ENCODE results near the gene CFAP46. TPM values are rescaled to one million over a fixed set of nuclear protein-coding genes. Genes with fewer than 3 reads are reported as not detected.

CFAP46 gene
- total RNA-seq, 3 donors from 2014 or later (not counting 1 experiment from before 2014, with no cell fraction given) = 0.35 TPM; not detected in 2

GRCh38 chr10:132813560-132814468, 128.6 kb downstream of the CFAP46 start:
- intact Hi-C loops (cut with micrococcal nuclease) = no loop called here
- WGBS (ENCODE audit: insufficient coverage) = 84% methylated on average over 24 of the region's 28 CpGs
- ATAC-seq = no peak
- H3K9me3 Mint-ChIP-seq = no peaks in the 10 kb centered on the region
- no peaks in the 10 kb centered on the region for H3K36me3 Mint-ChIP-seq
- H3K27me3 ChIP-seq (ENCODE audit: control insufficient read depth, insufficient read depth, low read length) = no peaks in the 10 kb centered on the region
- H3K9me3 ChIP-seq (ENCODE audit: control insufficient read depth, insufficient read depth, low read length) = no peaks in the 10 kb centered on the region
- no peak overlapping the region for H3K4me3 Mint-ChIP-seq
- H3K4me1 ChIP-seq (ENCODE audit: control insufficient read depth, insufficient read depth, low read length) = no peaks in the 10 kb centered on the region
- no peaks in the 10 kb centered on the region for H3K36me3 ChIP-seq (ENCODE audit: control insufficient read depth, insufficient read depth, low read length)
- H3K27ac ChIP-seq (ENCODE audit: low read length) = no peak overlapping the region
- peaks cover 11 to 14% of the 10 kb centered on the region in 2 donors for H3K27me3 Mint-ChIP-seq (ENCODE audit: low read depth in 2 of 2)
- no peak overlapping the region for H3K4me3 ChIP-seq (ENCODE audit: low read length)
- TF ChIP-seq, protein P1, sequence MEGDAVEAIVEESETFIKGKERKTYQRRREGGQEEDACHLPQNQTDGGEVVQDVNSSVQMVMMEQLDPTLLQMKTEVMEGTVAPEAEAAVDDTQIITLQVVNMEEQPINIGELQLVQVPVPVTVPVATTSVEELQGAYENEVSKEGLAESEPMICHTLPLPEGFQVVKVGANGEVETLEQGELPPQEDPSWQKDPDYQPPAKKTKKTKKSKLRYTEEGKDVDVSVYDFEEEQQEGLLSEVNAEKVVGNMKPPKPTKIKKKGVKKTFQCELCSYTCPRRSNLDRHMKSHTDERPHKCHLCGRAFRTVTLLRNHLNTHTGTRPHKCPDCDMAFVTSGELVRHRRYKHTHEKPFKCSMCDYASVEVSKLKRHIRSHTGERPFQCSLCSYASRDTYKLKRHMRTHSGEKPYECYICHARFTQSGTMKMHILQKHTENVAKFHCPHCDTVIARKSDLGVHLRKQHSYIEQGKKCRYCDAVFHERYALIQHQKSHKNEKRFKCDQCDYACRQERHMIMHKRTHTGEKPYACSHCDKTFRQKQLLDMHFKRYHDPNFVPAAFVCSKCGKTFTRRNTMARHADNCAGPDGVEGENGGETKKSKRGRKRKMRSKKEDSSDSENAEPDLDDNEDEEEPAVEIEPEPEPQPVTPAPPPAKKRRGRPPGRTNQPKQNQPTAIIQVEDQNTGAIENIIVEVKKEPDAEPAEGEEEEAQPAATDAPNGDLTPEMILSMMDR (IDR thresholded peaks at IDR 0.05) = no peak
- DNase-seq = no peak
- no peaks in the 10 kb centered on the region for H3K4me1 Mint-ChIP-seq
- no peak overlapping the region for H3K27ac Mint-ChIP-seq

GRCh38 chr10:132813001-132813401, 129.4 kb downstream of the CFAP46 start:
- TF ChIP-seq, protein P1 (IDR thresholded peaks at IDR 0.05) = no peak
- no peak for DNase-seq
- no peaks in the 10 kb centered on the region for H3K4me1 ChIP-seq (ENCODE audit: control insufficient read depth, insufficient read depth, low read length)
- Mint-ChIP-seq H3K9me3 (no peaks in the 10 kb centered on the region), H3K27ac (no peak overlapping the region), H3K4me1 (no peaks in the 10 kb centered on the region), H3K27me3 (ENCODE audit: low read depth in 2 of 2) (peaks cover 11 to 14% of the 10 kb centered on the region in 2 donors), H3K36me3 (no peaks in the 10 kb centered on the region), H3K4me3 (no peak overlapping the region)
- no peak overlapping the region for H3K4me3 ChIP-seq (ENCODE audit: low read length)
- no peak overlapping the region for H3K27ac ChIP-seq (ENCODE audit: low read length)
- no peaks in the 10 kb centered on the region for H3K36me3 ChIP-seq (ENCODE audit: control insufficient read depth, insufficient read depth, low read length)
- intact Hi-C loops (cut with micrococcal nuclease) = no loop called here
- H3K27me3 ChIP-seq (ENCODE audit: control insufficient read depth, insufficient read depth, low read length) = no peaks in the 10 kb centered on the region
- WGBS (ENCODE audit: insufficient coverage) = 85% methylated on average over 10 of the region's 10 CpGs
- no peak for ATAC-seq
- no peaks in the 10 kb centered on the region for H3K9me3 ChIP-seq (ENCODE audit: control insufficient read depth, insufficient read depth, low read length)

DNA sequence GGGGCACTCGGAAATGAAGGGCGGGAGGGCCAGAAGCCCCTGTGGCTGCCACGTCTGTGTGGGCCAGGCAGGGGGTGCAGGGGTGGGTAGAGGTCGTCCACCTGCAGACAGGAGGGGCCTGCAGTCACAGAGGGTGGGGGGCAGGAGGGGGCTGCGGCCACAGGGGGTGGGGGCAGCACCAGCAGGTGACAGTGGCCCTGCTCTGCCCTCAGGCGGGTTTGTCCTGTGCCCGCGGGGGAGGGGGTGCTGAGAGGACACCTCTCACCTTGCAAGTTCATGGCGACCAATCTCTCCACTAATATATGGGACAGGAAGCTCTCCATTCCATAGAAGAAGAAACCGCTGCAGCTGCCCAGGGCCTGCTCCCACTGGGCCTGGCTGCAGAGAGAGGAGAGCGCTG, 129.8 kb downstream of the CFAP46 start:
- Mint-ChIP-seq H3K36me3 (no peaks in the 10 kb centered on the region), H3K27me3 (ENCODE audit: low read depth in 2 of 2) (peaks cover 10 to 11% of the 10 kb centered on the region in 2 donors), H3K4me3 (no peak overlapping the region), H3K9me3 (no peaks in the 10 kb centered on the region), H3K4me1 (no peaks in the 10 kb centered on the region), H3K27ac (no peak overlapping the region)
- ATAC-seq (no peak), DNase-seq (no peak)
- TF ChIP-seq, protein P1 (IDR thresholded peaks at IDR 0.05) = no peak
- no peaks in the 10 kb centered on the region for H3K36me3 ChIP-seq (ENCODE audit: control insufficient read depth, insufficient read depth, low read length)
- H3K27me3 ChIP-seq (ENCODE audit: control insufficient read depth, insufficient read depth, low read length) = no peaks in the 10 kb centered on the region
- H3K4me3 ChIP-seq (ENCODE audit: low read length) = no peak overlapping the region
- no peaks in the 10 kb centered on the region for H3K9me3 ChIP-seq (ENCODE audit: control insufficient read depth, insufficient read depth, low read length)
- intact Hi-C loops (cut with micrococcal nuclease) = no loop called here
- WGBS (ENCODE audit: insufficient coverage) = 78% methylated on average over 11 of the region's 11 CpGs
- H3K27ac ChIP-seq (ENCODE audit: low read length) = no peak overlapping the region
- H3K4me1 ChIP-seq (ENCODE audit: control insufficient read depth, insufficient read depth, low read length) = no peaks in the 10 kb centered on the region

Data from natural killer cell (primary cell).